ENCODE measurements around the gene CCDC50.

Gene CCDC50

GRCh38 chr3:191320316-191320715, 8.9 kb upstream of the CCDC50 start:
- DNase-seq (ENCODE audit: low spot score): no peak

- DNase-seq (ENCODE audit: low spot score): no peak
These were observed 8.0 kb upstream of the CCDC50 start for GRCh38 chr3:191321019-191321767.

GRCh38 chr3:191324936-191325335, 4.3 kb upstream of the CCDC50 start:
- no peak for DNase-seq (ENCODE audit: low spot score)

GRCh38 chr3:191327526-191327925, 1.7 kb upstream of the CCDC50 start:
- DNase-seq (ENCODE audit: low spot score): no peak

GRCh38 chr3:191328383-191328961, 722 bp upstream of the CCDC50 start:
- no peak for DNase-seq (ENCODE audit: low spot score)

- peak; percentile 56 for DNase-seq (ENCODE audit: low spot score)
These were observed 698 bp downstream of the CCDC50 start, which contains the start of gene UTS2B for GRCh38 chr3:191329654-191330529. Gene UTS2B (minus strand): TSS chr3:191330526. CDS start chr3:191282189, 48,337 bp downstream.

- peak; percentile 50 for DNase-seq (ENCODE audit: low spot score)
These were observed 1.4 kb downstream of the CCDC50 start for GRCh38 chr3:191330530-191331048.

- DNase-seq (ENCODE audit: low spot score): peak; percentile 24
These were observed 2.2 kb downstream of the CCDC50 start for GRCh38 chr3:191331388-191331787.

- DNase-seq (ENCODE audit: low spot score): no peak
These were observed 4.2 kb downstream of the CCDC50 start for GRCh38 chr3:191333298-191333880.

GRCh38 chr3:191334346-191334893, 5.2 kb downstream of the CCDC50 start:
- DNase-seq (ENCODE audit: low spot score): no peak

- DNase-seq (ENCODE audit: low spot score): no peak
These were observed 7.6 kb downstream of the CCDC50 start for GRCh38 chr3:191336833-191337232.

- no peak for DNase-seq (ENCODE audit: low spot score)
These were observed 8.9 kb downstream of the CCDC50 start for GRCh38 chr3:191338177-191338488.

GRCh38 chr3:191339316-191339917, 10.2 kb downstream of the CCDC50 start:
- DNase-seq (ENCODE audit: low spot score): no peak

- no peak for DNase-seq (ENCODE audit: low spot score)
These were observed 11.2 kb downstream of the CCDC50 start for GRCh38 chr3:191340351-191340750.

- DNase-seq (ENCODE audit: low spot score): no peak
These were observed 11.8 kb downstream of the CCDC50 start for GRCh38 chr3:191340966-191341365.

GRCh38 chr3:191342006-191342405, 12.8 kb downstream of the CCDC50 start:
- DNase-seq (ENCODE audit: low spot score): no peak

- DNase-seq (ENCODE audit: low spot score): no peak
These were observed 13.2 kb downstream of the CCDC50 start for GRCh38 chr3:191342411-191342810.

GRCh38 chr3:191343115-191343514, 13.9 kb downstream of the CCDC50 start:
- no peak for DNase-seq (ENCODE audit: low spot score)

GRCh38 chr3:191343913-191344312, 14.7 kb downstream of the CCDC50 start:
- no peak for DNase-seq (ENCODE audit: low spot score)

- no peak for DNase-seq (ENCODE audit: low spot score)
These were observed 16.1 kb downstream of the CCDC50 start for GRCh38 chr3:191345334-191345733.

GRCh38 chr3:191347228-191347627, 18.0 kb downstream of the CCDC50 start:
- no peak for DNase-seq (ENCODE audit: low spot score)

GRCh38 chr3:191348098-191348497, 18.9 kb downstream of the CCDC50 start:
- DNase-seq (ENCODE audit: low spot score): no peak

Data from AG20443 (cell line).